AML-193 (cell line): ENCODE measurements around the gene KRT74.

Experiments
- DNase-seq, 2 experiments: peaks; one replicate each; lab custom pipeline; 2025; lab: John Stamatoyannopoulos, UW

Gene KRT74

DNA sequence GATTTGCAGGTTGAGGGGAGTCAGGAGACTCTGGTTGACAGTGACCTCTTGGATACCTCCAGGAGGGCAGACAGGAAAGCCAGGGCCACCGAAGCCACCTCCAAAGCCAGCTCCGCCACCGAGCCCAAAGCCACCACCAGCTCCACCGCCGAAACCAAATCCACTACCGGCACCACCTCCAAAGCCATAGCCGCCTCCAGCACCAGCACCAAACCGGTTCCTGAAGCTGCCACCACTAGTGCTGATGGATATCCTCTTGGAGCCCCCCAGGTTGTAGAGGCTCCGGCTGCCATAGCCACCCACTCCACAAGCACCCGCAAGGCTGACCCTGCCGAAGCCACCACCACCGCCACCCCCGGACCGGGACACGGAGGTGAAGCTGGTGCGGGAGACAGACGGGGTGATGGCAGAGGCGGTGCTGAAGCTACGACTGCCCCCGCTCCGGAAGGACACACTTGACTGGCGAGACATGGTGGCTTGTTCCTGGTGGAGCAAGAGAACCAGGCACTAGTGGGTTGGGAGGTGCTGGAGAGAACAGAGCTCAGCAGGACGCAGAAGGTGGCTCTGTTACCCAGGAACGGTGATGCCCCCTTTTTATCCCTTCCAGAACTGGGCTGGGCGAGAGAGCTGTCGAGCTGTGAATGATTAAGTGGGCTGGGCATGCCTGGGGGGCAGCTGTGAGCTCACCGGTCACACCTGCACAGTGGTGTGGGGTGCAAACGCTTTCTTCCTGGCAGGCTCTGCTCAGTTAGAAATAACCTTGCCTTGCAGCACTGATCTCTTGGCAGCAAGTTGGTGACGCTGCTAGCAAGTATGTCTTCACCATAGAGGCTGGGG lies 53.6 kb downstream of the KRT74 start, which contains the start of gene KRT5:
TSS of gene KRT5 (minus strand) at position 569 of the 837 bp plus-strand sequence. CDS start at position 471, 98 bp downstream.
- DNase-seq, result no peak

GRCh38 chr12:52519387-52519703 lies 54.3 kb downstream of the KRT74 start:
- no peak for DNase-seq

DNA sequence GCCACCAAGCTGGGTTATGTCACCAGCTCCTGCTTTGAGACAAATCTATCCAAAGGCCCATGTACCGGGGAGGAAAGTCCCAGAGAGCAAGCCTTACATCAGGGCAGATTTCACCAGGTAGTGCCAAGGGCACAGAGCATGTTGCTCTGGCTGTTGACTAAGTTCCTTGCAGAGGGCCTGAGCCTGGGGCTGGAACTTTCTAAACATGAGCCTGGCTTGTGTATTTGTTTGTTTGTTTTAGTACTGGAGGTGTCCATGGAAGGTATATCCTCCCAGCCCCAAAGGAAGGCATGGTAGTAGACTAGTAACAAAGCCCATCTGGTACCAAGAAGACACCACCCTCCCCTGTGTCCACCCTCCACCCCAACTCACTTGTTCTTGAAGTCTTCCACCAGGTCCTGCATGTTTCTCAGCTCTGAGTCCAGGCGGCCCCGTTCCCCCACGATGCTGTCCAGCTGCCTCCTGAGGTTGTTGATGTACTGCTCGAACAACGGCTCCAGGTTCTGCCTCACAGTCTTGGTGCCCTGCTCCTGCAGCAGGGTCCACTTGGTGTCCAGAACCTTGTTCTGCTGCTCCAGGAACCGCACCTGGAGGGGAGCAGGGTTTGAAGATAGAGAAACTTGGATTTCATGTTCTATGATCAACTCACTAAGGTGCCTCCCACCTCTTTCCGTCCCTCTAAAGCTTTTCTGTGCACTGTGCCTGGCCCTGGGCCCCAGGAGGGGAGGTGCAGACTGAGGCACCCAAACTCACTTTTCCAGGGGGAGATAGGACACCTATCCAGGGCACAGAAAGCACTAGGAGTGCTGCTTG lies 54.9 kb downstream of the KRT74 start:
- no peak for DNase-seq

GRCh38 chr12:52517888-52518287 lies 55.8 kb downstream of the KRT74 start:
- DNase-seq, result no peak

GRCh38 chr12:52517005-52517835 lies 56.4 kb downstream of the KRT74 start:
- no peak for DNase-seq

- no peak for DNase-seq
Measured at GRCh38 chr12:52515927-52516831, 57.5 kb downstream of the KRT74 start.
